Dermis blood vessel endothelial cell (primary cell): ENCODE results near the gene EYS. TPM values are rescaled to one million over a fixed set of nuclear protein-coding genes. Genes with fewer than 3 reads are reported as not detected.
"Not testable (repeated sequence)": the region's sequence is repeated elsewhere in the genome, so short reads cannot be mapped to it uniquely, and the experiment has no call there.

Experiments
- DNase-seq: peaks from one replicate; pipeline ENCODE4 v3.0.0; 2010
- total RNA-seq: library from RNA; depleted of rRNA; stranded (reverse); fragments of >200 nt; gene quantifications from 2 replicates; pipeline ENCODE4 v1.2.3, GENCODE V29; 2014

Gene EYS
- total RNA-seq, 1 donor from 2014 or later, result not detected

DNA sequence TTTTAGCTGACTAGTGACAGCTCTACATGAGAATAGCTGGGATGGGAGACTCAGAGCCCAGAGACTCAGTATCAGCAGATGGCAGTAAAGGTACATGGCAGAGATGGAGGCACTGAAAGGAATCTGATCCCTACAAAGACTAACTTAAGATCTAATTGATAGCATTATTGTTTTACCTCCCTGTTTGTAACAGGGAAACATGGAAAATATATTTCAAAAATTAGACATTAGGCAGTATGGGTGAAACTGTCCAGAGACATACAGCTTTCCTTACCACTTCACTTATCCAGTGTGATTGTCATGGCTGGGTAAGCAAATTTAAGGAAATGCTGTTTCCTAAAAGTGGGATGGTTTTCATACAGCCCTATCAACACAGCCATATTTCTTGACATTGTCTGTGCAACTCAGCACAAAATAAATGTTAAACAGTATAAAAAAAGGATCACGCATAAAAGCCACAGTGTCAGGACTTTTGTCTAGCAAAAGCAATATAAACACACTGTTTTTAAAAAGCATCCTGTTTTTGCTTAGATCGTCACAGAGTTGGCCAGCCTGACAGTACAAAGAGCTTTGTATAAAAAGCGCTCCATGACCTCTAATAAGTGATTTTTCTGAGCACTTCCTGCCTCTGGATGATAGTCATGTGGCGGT lies 1694.5 kb downstream of the EYS start:
- no peak for DNase-seq

DNA sequence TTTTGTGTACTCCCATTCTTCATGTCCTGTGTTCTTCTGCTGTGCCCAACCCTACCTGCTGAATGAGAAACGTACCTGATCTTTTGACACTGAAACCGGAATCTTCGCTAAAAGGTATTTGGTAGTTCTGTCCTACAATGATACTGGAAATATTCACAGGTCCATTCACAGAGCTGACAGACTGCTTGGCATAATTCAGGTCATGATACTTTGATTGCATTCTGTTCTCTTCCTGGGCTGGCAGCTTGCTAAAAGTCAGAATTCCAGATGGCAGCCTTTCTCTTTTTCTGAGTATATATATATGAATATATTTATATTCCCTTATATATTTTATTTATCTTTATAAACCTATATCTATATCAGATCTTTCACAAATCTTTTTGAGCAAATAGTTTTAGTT lies 1696.4 kb downstream of the EYS start:
- no peak for DNase-seq

- no peak for DNase-seq
These were observed 1697.0 kb downstream of the EYS start for GRCh38 chr6:64010010-64010409.

DNA sequence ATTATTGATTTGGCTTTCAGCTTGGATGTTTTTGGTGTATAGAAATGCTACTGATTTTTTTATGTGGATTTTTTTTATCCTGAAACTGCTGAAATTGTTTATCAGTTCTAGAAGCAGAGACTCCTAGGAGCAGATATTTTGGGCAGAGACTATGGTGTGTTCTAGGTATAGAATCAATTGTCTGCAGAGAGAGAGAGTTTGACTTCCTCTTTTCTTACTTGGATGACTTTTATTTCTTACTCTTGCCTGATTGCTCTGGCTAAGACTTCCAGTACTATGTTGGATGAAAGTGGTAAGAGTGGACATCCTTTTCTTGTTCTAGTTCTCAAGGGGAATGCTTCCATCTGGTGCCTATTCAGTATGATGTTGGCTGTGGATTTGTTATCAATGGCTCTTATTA lies 1700.8 kb downstream of the EYS start:
- no peak for DNase-seq

- DNase-seq, result no peak
These were observed 1706.1 kb downstream of the EYS start for GRCh38 chr6:64000818-64001491.

DNA sequence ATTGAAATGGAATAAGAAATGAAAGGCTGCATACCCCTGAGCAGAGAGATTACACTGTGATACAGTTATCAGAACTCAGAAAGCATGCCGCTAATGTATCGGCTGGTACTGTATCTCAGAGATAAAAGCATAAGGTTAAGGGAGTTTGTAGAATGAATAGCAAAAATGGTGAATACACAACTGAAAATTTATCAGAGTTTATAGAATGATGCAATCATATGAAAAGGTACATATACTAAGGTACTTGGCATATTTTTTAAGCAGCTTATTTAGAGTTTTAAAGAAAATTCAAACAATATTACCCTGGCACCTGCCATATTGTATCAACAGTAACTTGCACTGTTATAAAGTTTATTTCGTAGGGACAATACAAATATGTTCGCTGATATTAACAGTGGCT lies 1707.4 kb downstream of the EYS start:
- DNase-seq, result no peak

- no peak for DNase-seq
These were observed 1708.0 kb downstream of the EYS start for GRCh38 chr6:63998991-63999390.

GRCh38 chr6:63997734-63998133 lies 1709.3 kb downstream of the EYS start:
- no peak for DNase-seq

GRCh38 chr6:63997221-63997620 lies 1709.8 kb downstream of the EYS start:
- DNase-seq, result no peak

GRCh38 chr6:63985223-63985622 lies 1721.8 kb downstream of the EYS start:
- DNase-seq, result no peak

- DNase-seq, result no peak
These were observed 1731.3 kb downstream of the EYS start for GRCh38 chr6:63975699-63976098.

- DNase-seq, result no peak
These were observed 1738.4 kb downstream of the EYS start for GRCh38 chr6:63968650-63969049.

DNA sequence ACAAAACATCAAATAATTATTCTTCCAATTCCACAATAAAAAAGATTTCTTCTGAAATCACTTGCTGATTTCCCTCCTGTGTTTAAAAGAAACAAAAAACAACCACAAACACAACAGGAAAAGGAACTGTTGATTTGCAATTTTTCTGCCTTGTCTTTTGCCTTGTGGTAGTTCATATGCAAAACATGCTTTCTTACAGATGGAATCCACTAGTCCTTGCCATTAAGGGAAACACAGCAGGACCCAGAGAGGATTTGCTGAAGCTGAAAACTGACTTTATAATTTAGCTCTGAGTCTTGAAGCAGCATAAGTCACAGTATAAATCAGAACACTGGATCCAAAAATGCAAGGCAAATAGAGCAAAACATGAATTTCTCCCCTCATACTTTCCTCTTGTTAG lies 1742.7 kb downstream of the EYS start:
- no peak for DNase-seq

- no peak for DNase-seq
These were observed 1743.2 kb downstream of the EYS start for GRCh38 chr6:63963769-63964315.

GRCh38 chr6:63953336-63954021 lies 1753.5 kb downstream of the EYS start:
- DNase-seq, result not testable (repeated sequence)

DNA sequence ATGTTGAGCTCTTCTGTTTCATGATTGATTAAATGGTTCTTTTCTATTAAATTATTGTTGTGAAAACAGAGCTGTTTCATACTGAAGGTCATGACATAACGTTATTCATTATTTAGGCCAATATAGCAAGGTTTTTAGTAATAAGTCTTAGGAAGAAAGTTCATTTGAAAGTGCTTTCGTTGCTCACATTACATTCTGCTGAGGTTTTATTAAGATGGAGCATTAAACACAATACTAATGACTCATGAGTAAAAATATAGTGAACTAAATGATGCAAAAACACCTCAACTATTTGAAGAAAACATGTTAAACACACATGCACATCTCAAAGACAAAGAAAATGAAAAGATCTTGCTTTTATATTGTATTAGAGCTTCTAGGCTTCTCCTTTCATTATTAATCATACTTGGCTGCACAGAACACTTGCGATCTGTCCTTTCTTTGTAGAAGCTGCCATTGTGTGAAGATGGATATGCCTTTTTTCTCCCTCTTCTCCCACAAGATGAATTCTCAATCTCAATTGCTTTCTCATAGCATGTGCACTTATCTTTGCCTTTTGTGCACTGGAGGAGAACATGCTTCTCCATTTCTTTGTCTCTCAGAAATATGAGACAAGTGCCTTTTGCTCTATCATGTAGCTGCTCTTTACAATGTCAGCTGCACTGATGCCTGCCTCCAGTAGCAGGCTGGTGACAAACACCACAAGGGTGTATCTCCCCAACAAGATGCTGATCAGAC lies 1759.1 kb downstream of the EYS start:
- DNase-seq, result no peak

DNA sequence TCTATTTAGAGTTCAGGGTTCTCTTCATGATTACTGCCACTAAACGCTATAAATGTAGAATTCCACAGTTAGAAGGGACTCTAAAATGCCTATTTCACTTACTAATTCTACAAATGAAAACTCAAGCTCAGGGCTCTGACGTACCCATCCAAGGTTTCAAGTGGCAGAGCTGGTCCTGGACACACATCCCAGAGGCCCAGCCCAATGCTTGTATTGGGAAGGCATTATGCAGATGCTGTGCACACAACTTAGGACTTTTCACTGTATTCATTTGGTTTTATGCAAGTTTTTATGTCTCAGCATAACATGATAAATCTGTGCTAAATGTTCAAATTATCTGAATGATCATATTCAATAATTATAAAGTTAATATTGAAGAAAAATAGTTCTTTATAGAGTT lies 1761.0 kb downstream of the EYS start:
- no peak for DNase-seq

GRCh38 chr6:63943826-63944225 lies 1763.2 kb downstream of the EYS start:
- DNase-seq, result no peak

GRCh38 chr6:63941747-63942470 lies 1765.1 kb downstream of the EYS start:
- no peak for DNase-seq

GRCh38 chr6:63940056-63940455 lies 1767.0 kb downstream of the EYS start:
- DNase-seq, result no peak

GRCh38 chr6:63936399-63936798 lies 1770.6 kb downstream of the EYS start:
- DNase-seq, result no peak

DNA sequence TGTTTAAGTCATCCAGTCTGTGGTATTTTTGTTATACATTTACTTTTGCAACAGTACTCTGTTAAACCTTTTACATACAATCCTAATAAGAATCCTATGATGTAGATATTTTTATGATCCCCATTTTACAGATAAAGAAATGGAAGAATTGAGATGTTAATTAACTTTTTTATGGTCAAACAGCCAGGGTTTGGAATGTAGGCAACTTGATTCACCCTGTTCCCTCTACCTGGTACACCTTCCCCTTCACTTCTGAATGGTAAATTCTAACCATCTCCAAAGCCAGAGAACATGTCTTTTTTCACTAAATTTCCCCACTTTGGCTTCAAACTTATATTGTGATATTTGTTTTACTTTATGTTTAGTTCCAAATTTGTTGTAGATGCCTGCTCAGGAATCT lies 1771.3 kb downstream of the EYS start:
- DNase-seq, result no peak
